ENCODE results near the gene APOLD1. TPM values are rescaled to one million over a fixed set of nuclear protein-coding genes. Genes with fewer than 3 reads are reported as not detected.

The APOLD1 gene
- polyA plus RNA-seq, 2 of the 4 experiments (the other 2 are of a cell fraction): 0.44 to 1.3 TPM

GRCh38 chr12:12759234-12759915 is 26.1 kb upstream of the APOLD1 start:
- no peak overlapping the region for H3K4me3 ChIP-seq
- ATAC-seq (no peak), DNase-seq (ENCODE audit: low read depth in 1 of 2, low spot score in 1 of 2) (no peak), FAIRE-seq (no peak)
- H3K27ac ChIP-seq: peak overlapping the region; percentile 36 to 61; a peak in 4 of 6 replicates
- peaks cover 12% of the 10 kb centered on the region; the same call in 2 of the 3 replicates for H3K4me1 ChIP-seq
- ChIA-PET POLR2A (no interaction called here), CTCF (interaction anchor here (0.6 to 1.6 kb wide), 3 partner anchors 14 to 30 kb away, joined by 3 to 8 read pairs (median 4); no protein-coding TSS in a partner anchor)
- TF ChIP-seq POLR2AphosphoS2 (conservative IDR thresholded peaks at IDR 0.05; ENCODE audit: low read length): no peak
- no peak for TF ChIP-seq RFX5 (IDR thresholded peaks at IDR 0.05)
- no peaks in the 10 kb centered on the region for H3K9me3 ChIP-seq
- H3K4me2 ChIP-seq: peak overlapping the region; percentile 65
- 71% methylated on average over 7 of the region's 7 CpGs for WGBS (ENCODE audit: missing lambda C conversion rate)

GRCh38 chr12:12764824-12765223 is 20.6 kb upstream of the APOLD1 start:
- ChIA-PET CTCF (interaction anchor here (2.6 kb wide), 1 partner anchor 24 kb away, joined by 6 read pairs; no protein-coding TSS in a partner anchor), POLR2A (no interaction called here)
- Histone ChIP-seq H3K4me1 (no peaks in the 10 kb centered on the region), H3K9me3 (peaks cover 6% of the 10 kb centered on the region; the same call in 2 of the 3 replicates), H3K4me3 (no peak overlapping the region), H3K27ac (no peak overlapping the region), H3K4me2 (no peak overlapping the region)
- FAIRE-seq (peak; percentile 7), ATAC-seq (no peak), DNase-seq (ENCODE audit: low read depth in 1 of 2, low spot score in 1 of 2) (no peak)
- TF ChIP-seq HES2 (IDR thresholded peaks at IDR 0.05): no peak
- no peak for TF ChIP-seq ATOH8 (CRISPR knock-in tag; IDR thresholded peaks at IDR 0.05; ENCODE audit: low read depth)
- no peak for TF ChIP-seq EHMT2 (IDR thresholded peaks at IDR 0.05; ENCODE audit: low read depth)
- no peak for TF ChIP-seq ZSCAN20 (CRISPR knock-in tag; IDR thresholded peaks at IDR 0.05)
- no peak for TF ChIP-seq CTCF (IDR thresholded peaks at IDR 0.05)
- no peak for TF ChIP-seq GATA3 (IDR thresholded peaks at IDR 0.05; ENCODE audit: borderline replicate concordance)
- TF ChIP-seq POLR2AphosphoS2 (conservative IDR thresholded peaks at IDR 0.05; ENCODE audit: low read length): no peak
- TF ChIP-seq POLR2A (IDR thresholded peaks at IDR 0.05; ENCODE audit: low read length): no peak
- TF ChIP-seq CEBPB (IDR thresholded peaks at IDR 0.05): no peak
- no peak for TF ChIP-seq HMGXB4 (CRISPR knock-in tag; IDR thresholded peaks at IDR 0.05; ENCODE audit: borderline replicate concordance)
- no peak for TF ChIP-seq ZC3H11A (IDR thresholded peaks at IDR 0.05)
- TF ChIP-seq TP53 (CRISPR knock-in tag; IDR thresholded peaks at IDR 0.05): no peak
- TF ChIP-seq NR3C1 (IDR thresholded peaks at IDR 0.05): no peak
- TF ChIP-seq SMC3 (IDR thresholded peaks at IDR 0.05): no peak
- TF ChIP-seq NPAS2 (CRISPR knock-in tag; IDR thresholded peaks at IDR 0.05; ENCODE audit: borderline replicate concordance): no peak
- no peak for TF ChIP-seq BHLHE40 (IDR thresholded peaks at IDR 0.05; ENCODE audit: low read depth, low read length)

GRCh38 chr12:12770262-12770661 is 15.2 kb upstream of the APOLD1 start:
- Histone ChIP-seq H3K27ac (no peak overlapping the region), H3K4me1 (no peaks in the 10 kb centered on the region), H3K4me3 (no peak overlapping the region), H3K4me2 (no peak overlapping the region), H3K9me3 (peaks cover 11% of the 10 kb centered on the region)
- 55% methylated on average over 6 of the region's 6 CpGs for WGBS (ENCODE audit: missing lambda C conversion rate)
- no peak for DNase-seq (ENCODE audit: low read depth in 1 of 2, low spot score in 1 of 2)
- FAIRE-seq: no peak
- ATAC-seq: no peak
- POLR2A ChIA-PET: no interaction called here
- CTCF ChIA-PET: no interaction called here
- TF ChIP-seq ZSCAN20 (CRISPR knock-in tag; IDR thresholded peaks at IDR 0.05) (no peak), JUNB (IDR thresholded peaks at IDR 0.05) (no peak), RFX5 (IDR thresholded peaks at IDR 0.05) (no peak), HOXB13 (CRISPR knock-in tag; IDR thresholded peaks at IDR 0.05; ENCODE audit: low read depth) (no peak), SMC3 (IDR thresholded peaks at IDR 0.05) (no peak), HOXB5 (CRISPR knock-in tag; IDR thresholded peaks at IDR 0.05) (no peak), SREBF2 (IDR thresholded peaks at IDR 0.05) (no peak), TP53 (CRISPR knock-in tag; IDR thresholded peaks at IDR 0.05) (no peak), HES2 (IDR thresholded peaks at IDR 0.05) (no peak), JUN (IDR thresholded peaks at IDR 0.05) (no peak), HOXA7 (CRISPR knock-in tag; IDR thresholded peaks at IDR 0.05) (no peak), ATOH8 (CRISPR knock-in tag; IDR thresholded peaks at IDR 0.05; ENCODE audit: low read depth) (no peak), EHMT2 (IDR thresholded peaks at IDR 0.05; ENCODE audit: low read depth) (no peak), FOXS1 (CRISPR knock-in tag; IDR thresholded peaks at IDR 0.05) (no peak), CHD2 (IDR thresholded peaks at IDR 0.05; ENCODE audit: low read length, partially characterized antibody) (no peak), EHF (CRISPR knock-in tag; IDR thresholded peaks at IDR 0.05) (no peak), RAD21 (conservative IDR thresholded peaks at IDR 0.05 in 1 of 2, IDR thresholded peaks at IDR 0.05 in 1 of 2) (no peak)
